Hepatocyte (in vitro differentiated cells): ENCODE data around the gene SSU72.

ENCODE experiments used
- CTCF ChIP-seq: fragments of 200-600 bp; sonication (generic); IDR thresholded peaks from 2 replicates; pipeline ENCODE4 v1.5.1; 2016; ENCODE audit warnings: antibody characterized with exemption, mild to moderate bottlenecking; ENCODE audit not compliant: poor library complexity
- EZH2 ChIP-seq: fragments of 200-600 bp; sonication (generic); IDR thresholded peaks from 2 replicates; pipeline ENCODE4 v1.6.1; 2016; ENCODE audit warnings: antibody characterized with exemption, mild to moderate bottlenecking, borderline replicate concordance
- EZH2phosphoT487 ChIP-seq: fragments of 200-600 bp; sonication (generic); IDR thresholded peaks from one replicate; pipeline ENCODE4 v1.6.1; 2018; ENCODE audit warnings: antibody characterized with exemption, mild to moderate bottlenecking, low read depth, moderate library complexity; ENCODE audit not compliant: unreplicated experiment, severe bottlenecking

GRCh38 chr1:1550087-1550486 lies 24.6 kb downstream of the SSU72 start:
- TF ChIP-seq CTCF (no peak), EZH2phosphoT487 (no peak), EZH2 (no peak)
